Neural cell (in vitro differentiated cells): ENCODE data around the gene IQSEC1.

Experiments used
- EP300 ChIP-seq: fragments of 450-650 bp; conservative IDR thresholded peaks from 2 replicates; pipeline ENCODE4 v1.6.1; 2014; ENCODE audit warnings: antibody characterized with exemption, mild to moderate bottlenecking, moderate library complexity; ENCODE audit not compliant: poor library complexity, severe bottlenecking
- MXI1 ChIP-seq: fragments of 450-650 bp; conservative IDR thresholded peaks from 2 replicates; pipeline ENCODE4 v1.6.1; 2014; ENCODE audit warnings: antibody characterized with exemption, mild to moderate bottlenecking; ENCODE audit not compliant: poor library complexity, severe bottlenecking
- POLR2AphosphoS5 ChIP-seq: IDR thresholded peaks from 2 replicates; pipeline ENCODE4 v1.6.1; 2012
- RAD21 ChIP-seq: fragments of 450-650 bp; conservative IDR thresholded peaks from 2 replicates; pipeline ENCODE4 v1.6.1; 2014; ENCODE audit warnings: antibody characterized with exemption, mild to moderate bottlenecking, moderate library complexity
- TAF1 ChIP-seq: IDR thresholded peaks from 2 replicates; pipeline ENCODE4 v1.6.1; 2012; ENCODE audit warnings: low read depth
- TF ChIP-seq, protein P1 (sequence below): fragments of 450-650 bp; IDR thresholded peaks from 2 replicates; pipeline ENCODE4 v1.5.1; 2014; ENCODE audit warnings: antibody characterized with exemption, mild to moderate bottlenecking, moderate library complexity; ENCODE audit not compliant: poor library complexity, severe bottlenecking

DNA sequence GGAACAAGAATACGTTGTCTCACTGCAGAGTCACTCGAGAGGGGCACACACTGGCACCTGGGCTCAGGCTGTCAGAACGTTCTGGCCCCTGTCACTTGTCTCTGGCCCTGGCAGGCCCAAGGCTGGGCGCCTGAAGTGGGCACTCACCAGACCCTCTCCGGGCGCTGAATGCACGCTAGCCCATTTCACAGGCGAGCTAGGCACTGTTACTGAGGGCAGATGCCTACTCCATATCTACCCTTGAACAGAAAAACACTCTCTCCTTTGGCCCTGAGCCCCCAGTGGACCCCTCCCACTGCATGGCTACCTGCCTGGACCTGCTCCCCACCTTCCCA lies 42.3 kb upstream of the IQSEC1 start:
- TF ChIP-seq TAF1 (no peak), POLR2AphosphoS5 (no peak), EP300 (no peak), RAD21 (no peak), MXI1 (no peak)
- TF ChIP-seq, protein P1, sequence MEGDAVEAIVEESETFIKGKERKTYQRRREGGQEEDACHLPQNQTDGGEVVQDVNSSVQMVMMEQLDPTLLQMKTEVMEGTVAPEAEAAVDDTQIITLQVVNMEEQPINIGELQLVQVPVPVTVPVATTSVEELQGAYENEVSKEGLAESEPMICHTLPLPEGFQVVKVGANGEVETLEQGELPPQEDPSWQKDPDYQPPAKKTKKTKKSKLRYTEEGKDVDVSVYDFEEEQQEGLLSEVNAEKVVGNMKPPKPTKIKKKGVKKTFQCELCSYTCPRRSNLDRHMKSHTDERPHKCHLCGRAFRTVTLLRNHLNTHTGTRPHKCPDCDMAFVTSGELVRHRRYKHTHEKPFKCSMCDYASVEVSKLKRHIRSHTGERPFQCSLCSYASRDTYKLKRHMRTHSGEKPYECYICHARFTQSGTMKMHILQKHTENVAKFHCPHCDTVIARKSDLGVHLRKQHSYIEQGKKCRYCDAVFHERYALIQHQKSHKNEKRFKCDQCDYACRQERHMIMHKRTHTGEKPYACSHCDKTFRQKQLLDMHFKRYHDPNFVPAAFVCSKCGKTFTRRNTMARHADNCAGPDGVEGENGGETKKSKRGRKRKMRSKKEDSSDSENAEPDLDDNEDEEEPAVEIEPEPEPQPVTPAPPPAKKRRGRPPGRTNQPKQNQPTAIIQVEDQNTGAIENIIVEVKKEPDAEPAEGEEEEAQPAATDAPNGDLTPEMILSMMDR = no peak
